DOHH2 (cell line): Measurements from ENCODE around the gene SRRD.

ENCODE experiments used
- H3F3A ChIP-seq: fragments of 200-600 bp; sonication (generic), shearing (Covaris generic); 2 replicates; pipeline ENCODE4 v1.6.0; 2016; ENCODE audit warnings: antibody characterized with exemption, mild to moderate bottlenecking; ENCODE audit not compliant: control insufficient read depth, insufficient read depth
- H3K27ac ChIP-seq: fragments of 200-600 bp; sonication (generic); 2 replicates; pipeline ENCODE4 v1.5.1; 2014; ENCODE audit warnings: low read depth, mild to moderate bottlenecking, low read length, moderate library complexity
- H3K27me3 ChIP-seq: fragments of 200-600 bp; sonication (generic); 2 replicates; pipeline ENCODE4 v1.6.1; 2014; ENCODE audit warnings: mild to moderate bottlenecking, low read length, mixed read lengths; ENCODE audit not compliant: control insufficient read depth
- H3K36me3 ChIP-seq: fragments of 200-600 bp; sonication (generic); 2 replicates; pipeline ENCODE4 v1.6.1; 2014; ENCODE audit warnings: mild to moderate bottlenecking, low read length, moderate library complexity, mixed read lengths; ENCODE audit not compliant: control insufficient read depth
- H3K4me1 ChIP-seq: fragments of 200-600 bp; sonication (generic); 2 replicates; pipeline ENCODE4 v1.6.1; 2014; ENCODE audit warnings: mild to moderate bottlenecking, low read length, mixed read lengths; ENCODE audit not compliant: control insufficient read depth
- H3K4me2 ChIP-seq: fragments of 200-600 bp; sonication (generic); 2 replicates; pipeline ENCODE4 v1.6.0; 2014; ENCODE audit warnings: mild to moderate bottlenecking, low read length, moderate library complexity
- H3K4me3 ChIP-seq: fragments of 200-600 bp; sonication (generic); 2 replicates; pipeline ENCODE4 v1.5.1; 2014; ENCODE audit warnings: mild to moderate bottlenecking, low read length, mixed read lengths
- H3K79me2 ChIP-seq: fragments of 200-600 bp; sonication (generic); 2 replicates; pipeline ENCODE4 v1.6.1; 2014; ENCODE audit warnings: mild to moderate bottlenecking, low read length, mixed read lengths; ENCODE audit not compliant: control insufficient read depth
- H3K9me2 ChIP-seq: fragments of 200-600 bp; sonication (generic); replicated peaks from 2 replicates; pipeline ENCODE4 v1.6.1; 2014; ENCODE audit warnings: mild to moderate bottlenecking, low read length, mixed read lengths; ENCODE audit not compliant: control insufficient read depth
- H3K9me3 ChIP-seq: fragments of 200-600 bp; sonication (generic); 2 replicates; pipeline ENCODE4 v1.6.1; 2014; ENCODE audit warnings: antibody characterized with exemption, low read length, mixed read lengths; ENCODE audit not compliant: control insufficient read depth, insufficient read depth
- H4K20me1 ChIP-seq: fragments of 200-600 bp; sonication (generic); 2 replicates; pipeline ENCODE4 v1.6.0; 2014; ENCODE audit warnings: low read depth, mild to moderate bottlenecking, antibody characterized with exemption, low read length, moderate library complexity; ENCODE audit not compliant: control insufficient read depth, insufficient read depth
- EZH2phosphoT487 ChIP-seq: fragments of 200-600 bp; sonication (generic); IDR thresholded peaks from 2 replicates; pipeline ENCODE4 v1.6.1; 2017; ENCODE audit warnings: borderline replicate concordance, mild to moderate bottlenecking, antibody characterized with exemption, low read length, moderate library complexity, mixed read lengths
- TF ChIP-seq, protein P1 (sequence below): fragments of 200-600 bp; sonication (generic); IDR thresholded peaks from one replicate; pipeline ENCODE4 v1.5.1; 2014; ENCODE audit warnings: antibody characterized with exemption, mild to moderate bottlenecking, low read depth, low read length; ENCODE audit not compliant: poor library complexity, severe bottlenecking

SRRD gene, protein sequence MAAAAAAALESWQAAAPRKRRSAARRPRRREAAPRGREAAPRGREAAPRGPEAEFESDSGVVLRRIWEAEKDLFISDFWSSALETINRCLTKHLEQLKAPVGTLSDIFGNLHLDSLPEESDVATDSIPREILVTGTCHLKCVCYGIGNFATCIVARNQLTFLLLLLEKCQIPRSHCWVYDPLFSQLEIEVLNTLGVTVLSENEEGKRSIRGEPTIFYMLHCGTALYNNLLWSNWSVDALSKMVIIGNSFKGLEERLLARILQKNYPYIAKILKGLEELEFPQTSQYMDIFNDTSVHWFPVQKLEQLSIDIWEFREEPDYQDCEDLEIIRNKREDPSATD

DNA sequence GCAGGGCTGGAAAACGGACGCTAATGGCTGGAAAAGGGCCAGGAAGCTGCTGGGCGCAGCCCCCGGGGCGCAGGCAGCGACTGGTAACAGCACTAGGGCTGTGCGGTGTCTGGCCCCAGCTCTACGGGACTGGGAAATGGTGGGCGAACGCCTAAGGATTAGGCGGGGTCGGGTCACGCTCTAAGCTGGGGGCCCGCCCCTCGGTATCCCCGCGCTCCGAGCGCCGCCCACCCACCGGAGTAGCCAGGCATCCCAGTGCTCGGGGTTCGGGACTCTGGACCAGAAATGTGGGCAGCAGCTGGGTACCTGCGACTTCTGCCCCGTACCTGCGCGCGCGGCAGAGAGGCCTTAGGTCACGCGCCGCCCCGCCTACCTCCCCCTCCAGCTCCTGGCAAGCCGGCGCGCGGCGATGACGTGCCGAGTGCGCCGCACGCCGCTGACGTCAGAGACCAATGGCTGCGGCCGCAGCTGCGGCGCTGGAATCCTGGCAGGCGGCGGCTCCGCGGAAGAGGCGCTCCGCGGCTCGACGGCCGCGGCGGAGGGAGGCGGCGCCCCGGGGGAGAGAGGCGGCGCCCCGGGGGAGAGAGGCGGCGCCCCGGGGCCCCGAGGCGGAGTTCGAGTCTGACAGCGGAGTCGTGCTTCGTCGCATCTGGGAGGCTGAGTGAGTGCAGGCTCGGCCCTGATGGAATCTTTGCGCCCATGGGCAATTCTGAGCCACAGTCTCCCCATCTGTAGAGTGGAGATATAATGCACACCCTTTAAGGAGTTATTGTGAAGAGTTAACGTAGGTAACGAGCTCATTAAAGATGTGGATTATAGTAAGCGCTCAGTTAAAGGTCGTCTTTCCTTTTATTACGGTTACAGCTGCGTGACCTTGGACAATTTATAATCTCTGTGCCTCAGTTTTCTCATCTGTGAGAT is at the start of gene SRRD, which contains the start of gene HPS4:
SRRD (plus strand) TSS at position 439 of the 921 bp plus-strand sequence; CDS start at position 453, 14 bp downstream.
HPS4 (minus strand) TSS at position 345 of the 921 bp plus-strand sequence. CDS start 2,021 bp downstream, outside the sequence.
- peak within 1 kb of the TSS; percentile 97 for H3K4me3 ChIP-seq
- H3K27me3 ChIP-seq, result no peaks in the 10 kb centered on the region
- peaks cover 86% of the 10 kb centered on the region for H3K4me1 ChIP-seq
- no peaks in the 10 kb centered on the region for H3K9me3 ChIP-seq
- peaks cover 76% of the 10 kb centered on the region for H3K36me3 ChIP-seq
- peak within 1 kb of the TSS; percentile 98 for H3K4me2 ChIP-seq
- peaks cover 99% of the 10 kb centered on the region for H3K79me2 ChIP-seq
- TF ChIP-seq EZH2phosphoT487, result no peak
- TF ChIP-seq, protein P1, sequence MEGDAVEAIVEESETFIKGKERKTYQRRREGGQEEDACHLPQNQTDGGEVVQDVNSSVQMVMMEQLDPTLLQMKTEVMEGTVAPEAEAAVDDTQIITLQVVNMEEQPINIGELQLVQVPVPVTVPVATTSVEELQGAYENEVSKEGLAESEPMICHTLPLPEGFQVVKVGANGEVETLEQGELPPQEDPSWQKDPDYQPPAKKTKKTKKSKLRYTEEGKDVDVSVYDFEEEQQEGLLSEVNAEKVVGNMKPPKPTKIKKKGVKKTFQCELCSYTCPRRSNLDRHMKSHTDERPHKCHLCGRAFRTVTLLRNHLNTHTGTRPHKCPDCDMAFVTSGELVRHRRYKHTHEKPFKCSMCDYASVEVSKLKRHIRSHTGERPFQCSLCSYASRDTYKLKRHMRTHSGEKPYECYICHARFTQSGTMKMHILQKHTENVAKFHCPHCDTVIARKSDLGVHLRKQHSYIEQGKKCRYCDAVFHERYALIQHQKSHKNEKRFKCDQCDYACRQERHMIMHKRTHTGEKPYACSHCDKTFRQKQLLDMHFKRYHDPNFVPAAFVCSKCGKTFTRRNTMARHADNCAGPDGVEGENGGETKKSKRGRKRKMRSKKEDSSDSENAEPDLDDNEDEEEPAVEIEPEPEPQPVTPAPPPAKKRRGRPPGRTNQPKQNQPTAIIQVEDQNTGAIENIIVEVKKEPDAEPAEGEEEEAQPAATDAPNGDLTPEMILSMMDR, result no peak
- H3K27ac ChIP-seq, result peak within 1 kb of the TSS; percentile 98
- no peaks in the 10 kb centered on the region for H4K20me1 ChIP-seq
- H3K9me2 ChIP-seq, result no peaks in the 10 kb centered on the region
- peaks cover 43% of the 10 kb centered on the region for H3F3A ChIP-seq

DNA sequence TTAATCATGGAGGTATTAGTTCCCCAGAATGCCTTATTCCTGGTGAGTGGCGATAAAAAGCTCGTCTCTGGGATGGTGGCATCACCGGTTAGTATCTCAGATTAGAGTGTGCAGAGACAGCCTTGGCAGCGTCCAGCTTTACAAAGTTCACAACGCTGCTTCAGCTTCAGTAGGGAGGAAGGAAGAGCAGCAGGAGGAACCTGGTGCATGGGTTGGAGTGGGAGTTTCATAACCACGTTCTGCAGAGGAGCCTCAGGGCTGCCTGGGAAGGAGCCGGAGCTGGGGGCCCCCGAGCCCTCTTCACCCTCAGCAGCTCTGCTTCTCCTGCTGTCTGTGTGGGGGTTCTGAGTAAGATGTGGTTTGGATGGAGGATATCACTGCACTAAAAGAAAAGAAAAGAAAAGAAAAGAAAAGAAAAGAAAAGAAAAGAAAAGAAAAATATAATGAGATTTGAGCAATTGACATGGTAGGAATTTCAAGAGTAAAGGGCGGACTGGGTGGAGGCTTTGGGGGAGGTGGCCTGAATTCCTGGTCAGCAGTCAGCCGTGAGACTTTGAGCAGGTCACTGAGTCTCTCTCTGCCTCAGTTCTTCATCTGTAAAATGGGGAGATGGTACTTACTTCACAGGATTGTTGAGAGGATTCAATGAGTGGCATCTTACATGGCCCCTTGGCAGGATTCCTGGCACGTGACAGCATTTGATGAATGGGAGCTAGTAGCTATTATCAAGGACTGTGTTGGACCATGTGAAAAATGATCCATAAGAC is 48.2 kb upstream of the SRRD start:
- Histone ChIP-seq H3K36me3 (peaks cover 16% of the 10 kb centered on the region), H3K27me3 (no peaks in the 10 kb centered on the region), H3K4me3 (no peak overlapping the region), H3K79me2 (peaks cover 51% of the 10 kb centered on the region), H3K4me1 (peaks cover 10% of the 10 kb centered on the region), H3K4me2 (no peak overlapping the region), H3F3A (peaks cover 4% of the 10 kb centered on the region; the same call in 1 of the 2 replicates), H3K9me2 (no peaks in the 10 kb centered on the region), H3K27ac (no peak overlapping the region), H4K20me1 (no peaks in the 10 kb centered on the region), H3K9me3 (no peaks in the 10 kb centered on the region)
- TF ChIP-seq EZH2phosphoT487, result no peak
- TF ChIP-seq, protein P1, result no peak

DNA sequence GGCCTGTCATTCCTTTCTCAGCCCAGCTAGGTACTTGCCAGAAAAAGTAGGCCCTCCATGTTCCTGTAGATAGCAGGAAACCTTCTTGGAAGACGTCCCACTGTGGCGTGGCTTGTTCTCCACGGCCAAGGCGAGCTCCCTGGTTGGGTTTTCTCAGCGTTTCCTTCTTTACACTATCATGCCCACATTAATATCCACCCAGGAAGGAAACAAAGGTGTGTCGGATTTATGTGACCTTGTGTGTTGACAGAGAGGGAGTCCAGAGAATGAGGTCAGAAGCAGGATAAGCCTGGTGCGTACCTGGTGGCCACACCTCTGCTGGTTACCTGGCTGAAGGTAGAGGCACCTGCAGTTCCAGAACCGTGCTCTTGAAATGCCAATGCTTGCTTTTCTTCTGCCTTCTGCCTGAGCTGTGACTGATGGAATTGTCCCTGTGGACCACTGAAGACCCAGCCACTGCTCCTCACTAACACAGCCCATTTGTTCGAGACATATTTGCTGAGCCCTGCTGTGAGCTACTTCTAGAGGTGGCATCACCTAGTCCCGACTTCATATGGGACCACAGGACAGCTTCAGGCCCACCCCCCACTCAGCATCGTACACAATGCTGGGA is 46.7 kb upstream of the SRRD start:
- Histone ChIP-seq H3K79me2 (peaks cover 49% of the 10 kb centered on the region), H3K9me3 (no peaks in the 10 kb centered on the region), H3K4me2 (no peak overlapping the region), H4K20me1 (no peaks in the 10 kb centered on the region), H3K4me1 (peaks cover 3% of the 10 kb centered on the region; the same call in 1 of the 2 replicates), H3K9me2 (no peaks in the 10 kb centered on the region), H3K36me3 (peaks cover 16% of the 10 kb centered on the region), H3K27me3 (no peaks in the 10 kb centered on the region), H3F3A (no peaks in the 10 kb centered on the region), H3K4me3 (no peak overlapping the region), H3K27ac (no peak overlapping the region)
- TF ChIP-seq, protein P1, result no peak
- no peak for TF ChIP-seq EZH2phosphoT487
